Measurements from ENCODE around the gene PKN3.

GRCh38 chr9:128719919-128720605, 17.8 kb downstream of the PKN3 start:
- TF ChIP-seq EZH2phosphoT487 (IDR thresholded peaks at IDR 0.05; ENCODE audit: borderline replicate concordance) (no peak), CTCF (conservative IDR thresholded peaks at IDR 0.05; ENCODE audit: low read length) (no peak)
